ENCODE results near the gene G0S2.
A peak's percentile ranks its signal among the peaks of the same experiment; 100 is the strongest.
"Not testable (repeated sequence)": the region's sequence is repeated elsewhere in the genome, so short reads cannot be mapped to it uniquely, and the experiment has no call there.

G0S2 gene

GRCh38 chr1:209685821-209686220 lies 10.6 kb downstream of the G0S2 start:
- DNase-seq, result no peak

DNA sequence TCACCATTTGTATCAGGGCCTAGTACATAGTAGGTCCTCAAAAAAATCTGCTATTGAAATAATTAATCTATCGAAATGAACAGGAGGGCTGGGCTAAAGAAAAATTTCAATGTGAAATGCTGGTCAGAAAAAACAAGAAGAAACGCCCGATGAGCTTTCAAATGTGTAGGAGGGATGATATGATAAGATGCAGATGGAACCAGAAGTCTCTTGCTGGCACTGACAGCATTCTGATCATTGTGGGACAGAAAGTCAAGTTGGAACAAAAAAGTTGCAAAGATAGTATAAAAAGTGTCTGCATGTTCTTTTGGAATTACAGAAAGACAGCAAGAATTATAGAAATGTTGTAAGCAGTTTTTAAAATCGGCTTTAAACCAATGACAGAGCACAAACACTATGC lies 11.1 kb downstream of the G0S2 start:
- DNase-seq, result no peak

DNA sequence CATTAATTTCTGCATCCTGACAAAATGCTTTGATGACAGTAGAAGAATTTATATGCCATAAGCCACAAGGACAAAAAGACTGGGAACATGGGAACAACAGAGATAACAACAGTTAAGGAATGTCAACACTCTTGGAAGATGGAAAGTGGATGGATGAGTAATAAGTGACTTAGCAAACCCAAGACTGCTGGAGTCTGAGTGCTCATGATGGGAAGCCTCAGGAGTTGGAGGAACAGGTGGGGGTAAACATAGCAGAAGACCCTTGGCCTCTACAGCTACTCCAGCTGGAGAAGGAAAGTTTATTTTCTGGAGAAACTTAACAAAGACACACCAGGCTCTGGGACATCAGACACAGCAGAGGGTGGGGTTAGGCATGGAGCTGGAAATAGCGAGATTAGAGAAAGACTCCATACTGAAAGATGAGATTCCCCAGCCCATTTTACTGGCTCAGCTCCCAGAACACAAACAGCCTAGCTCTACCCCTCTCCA lies 13.6 kb downstream of the G0S2 start:
- no peak for DNase-seq

GRCh38 chr1:209689477-209689876 lies 14.3 kb downstream of the G0S2 start:
- DNase-seq, result no peak

DNA sequence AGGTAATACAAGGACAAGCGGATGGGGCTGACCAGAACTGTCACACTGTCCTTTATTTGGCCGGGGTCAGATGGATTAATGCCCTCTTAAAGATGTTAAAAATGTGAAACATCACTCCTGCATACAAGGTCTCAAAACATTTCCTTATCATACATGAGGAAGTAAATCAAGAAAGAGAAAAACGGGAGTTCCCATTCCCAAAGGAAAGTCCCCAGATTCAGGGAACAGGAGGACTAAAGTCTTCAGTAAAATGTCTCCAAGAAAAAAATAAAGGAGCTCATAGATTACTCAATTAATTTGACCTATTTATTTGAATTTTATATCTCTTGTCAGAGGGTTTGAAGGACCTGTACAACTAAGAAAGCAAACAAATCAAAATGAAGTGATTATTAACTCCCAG lies 16.0 kb downstream of the G0S2 start:
- DNase-seq, result no peak

DNA sequence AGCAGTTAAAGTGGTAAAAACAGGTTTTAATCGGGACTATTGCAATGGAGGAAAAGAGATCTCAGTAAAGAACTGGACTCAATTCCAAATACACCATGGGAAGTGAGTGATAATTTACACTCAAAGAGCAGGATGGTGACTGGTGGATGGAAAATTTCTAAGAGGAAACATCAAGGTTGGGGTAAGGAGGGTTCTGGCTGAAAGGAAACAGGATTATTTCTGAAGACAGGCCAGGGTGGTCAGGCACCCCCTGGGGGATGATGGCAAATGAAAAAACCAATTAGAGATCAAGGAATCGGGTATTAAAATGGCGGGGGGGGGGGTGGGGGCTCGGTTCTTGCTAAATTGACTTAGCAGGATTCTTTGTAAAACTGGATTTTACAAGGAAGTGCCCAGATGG lies 17.1 kb downstream of the G0S2 start:
- no peak for DNase-seq

GRCh38 chr1:209692745-209693504 lies 17.7 kb downstream of the G0S2 start:
- peak; percentile 67 for DNase-seq

GRCh38 chr1:209696673-209697072 lies 21.5 kb downstream of the G0S2 start:
- no peak for DNase-seq

GRCh38 chr1:209697126-209697525 lies 21.9 kb downstream of the G0S2 start:
- DNase-seq, result no peak

GRCh38 chr1:209700686-209701085 lies 25.5 kb downstream of the G0S2 start:
- not testable (repeated sequence) for DNase-seq

- DNase-seq, result no peak
Observed at GRCh38 chr1:209702832-209703231, 27.6 kb downstream of the G0S2 start.

GRCh38 chr1:209703834-209704504 lies 28.8 kb downstream of the G0S2 start:
- DNase-seq, result no peak

GRCh38 chr1:209704584-209704983 lies 29.4 kb downstream of the G0S2 start, which contains the start of gene HSD11B1:
TSS of gene HSD11B1 (plus strand) at chr1:209704846. CDS start at chr1:209704943, 97 bp downstream.
- DNase-seq, result no peak

DNA sequence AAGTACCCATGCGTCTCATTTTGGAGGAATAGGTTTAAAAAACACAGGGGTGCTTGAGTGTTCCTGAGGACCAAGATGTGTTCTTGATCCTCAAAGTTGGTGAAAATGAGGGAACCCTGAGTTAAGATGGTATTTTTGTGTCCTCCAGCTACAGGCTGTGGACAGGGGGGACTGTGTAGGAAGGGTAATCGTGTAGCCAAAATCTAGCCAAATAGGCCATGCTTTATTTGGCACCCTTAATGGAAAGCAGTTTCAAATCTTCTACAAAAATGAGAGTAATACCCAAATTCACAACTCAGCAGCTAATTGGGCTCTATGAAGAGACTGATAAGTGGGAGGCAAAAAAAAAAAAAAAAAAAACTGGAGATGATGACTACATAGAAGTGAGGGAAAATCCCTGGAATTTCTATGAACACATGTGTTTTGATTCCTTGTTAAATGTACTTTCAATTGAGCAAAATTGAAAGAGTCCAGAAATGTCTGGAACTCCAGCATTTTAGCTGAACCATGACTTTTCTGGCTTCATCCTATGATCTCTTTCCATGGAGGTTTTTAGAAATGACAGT lies 29.9 kb downstream of the G0S2 start:
- DNase-seq, result no peak

DNA sequence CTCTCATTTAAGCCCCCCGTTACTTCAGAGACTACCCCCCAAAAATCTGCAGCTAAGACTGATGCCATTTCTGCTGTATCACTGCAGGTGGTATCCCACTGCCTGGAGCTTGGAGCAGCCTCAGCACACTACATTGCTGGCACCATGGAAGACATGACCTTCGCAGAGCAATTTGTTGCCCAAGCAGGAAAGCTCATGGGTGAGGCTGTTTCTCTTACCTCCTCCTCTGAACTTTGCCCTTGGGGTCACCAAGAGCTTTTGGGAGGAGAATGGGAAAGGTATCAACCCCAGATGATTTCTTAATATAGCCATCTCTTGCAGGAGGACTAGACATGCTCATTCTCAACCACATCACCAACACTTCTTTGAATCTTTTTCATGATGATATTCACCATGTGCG lies 31.4 kb downstream of the G0S2 start:
- DNase-seq, result no peak

DNA sequence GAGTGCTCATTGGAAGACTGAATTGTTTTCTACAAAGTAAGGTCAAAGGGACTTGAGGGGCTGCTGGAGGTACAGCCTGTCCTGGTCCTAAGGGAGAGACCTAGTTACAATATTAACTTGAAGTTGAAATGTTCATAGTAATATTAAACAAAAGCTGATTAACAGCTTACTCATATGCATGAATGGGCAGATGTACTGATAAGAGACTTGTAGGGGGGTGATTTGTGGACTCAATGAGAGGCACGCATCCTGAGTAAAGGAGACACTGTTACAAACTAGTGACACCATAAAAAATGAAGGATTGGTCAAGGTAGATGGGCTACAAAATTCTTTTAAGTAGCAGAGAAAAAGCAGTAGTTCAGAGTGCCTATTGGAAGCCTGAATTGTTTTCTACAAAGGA lies 32.1 kb downstream of the G0S2 start:
- no peak for DNase-seq

- no peak for DNase-seq
Observed at GRCh38 chr1:209708297-209708696, 33.1 kb downstream of the G0S2 start.

GRCh38 chr1:209710093-209710492 lies 34.9 kb downstream of the G0S2 start:
- DNase-seq, result no peak

GRCh38 chr1:209710847-209711246 lies 35.6 kb downstream of the G0S2 start:
- no peak for DNase-seq

GRCh38 chr1:209714338-209714737 lies 39.1 kb downstream of the G0S2 start:
- no peak for DNase-seq

GRCh38 chr1:209715314-209715713 lies 40.1 kb downstream of the G0S2 start:
- DNase-seq, result no peak

- DNase-seq, result no peak
Observed at GRCh38 chr1:209717818-209718217, 42.6 kb downstream of the G0S2 start.

DNA sequence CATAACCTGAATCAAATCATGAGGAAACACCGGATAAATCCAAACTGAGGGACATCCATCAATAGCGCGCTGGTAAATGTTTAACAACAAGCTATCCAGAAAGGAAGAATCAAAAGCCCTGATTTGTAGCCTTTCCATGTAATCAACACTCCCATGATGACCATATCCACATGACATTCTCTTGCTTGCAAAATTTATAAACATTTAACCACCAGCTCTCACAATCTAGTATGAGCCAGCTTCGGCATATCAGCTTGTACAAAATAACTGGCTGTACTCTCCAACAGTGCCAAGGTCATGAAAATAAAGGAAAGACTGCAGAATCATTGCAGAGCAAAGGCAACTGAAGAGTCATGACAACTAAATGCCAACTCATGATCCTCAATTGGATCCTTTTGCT lies 45.1 kb downstream of the G0S2 start:
- no peak for DNase-seq

DNA sequence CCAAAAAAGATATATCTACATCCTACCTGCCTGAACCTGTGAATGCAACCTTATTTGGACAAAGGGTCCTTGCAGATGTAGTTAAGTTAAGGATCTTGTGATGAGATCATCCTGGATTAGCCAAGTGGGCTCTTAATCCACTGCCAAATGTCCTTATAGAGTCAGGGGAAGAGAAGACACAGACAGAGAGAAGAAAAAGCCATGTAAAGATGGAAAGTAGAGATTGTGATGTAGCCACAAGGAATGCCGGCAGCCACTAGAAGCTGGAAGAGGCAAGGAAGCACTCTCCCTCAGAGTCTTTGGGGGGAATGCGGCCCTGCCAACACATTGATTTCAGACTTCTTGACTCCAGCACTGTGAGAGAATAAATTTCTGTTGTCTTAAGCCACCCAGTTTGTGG lies 45.6 kb downstream of the G0S2 start:
- DNase-seq, result no peak

Measured in NCI-H345 (cell line).